HUES48 (cell line): ENCODE measurements around the gene NOP9.

Experiments used
- H3K27ac ChIP-seq: one replicate; pipeline ENCODE4 v1.7.0; 2013; ENCODE audit warnings: low read depth, low read length, inconsistent platforms
- H3K27me3 ChIP-seq: 2 replicates; pipeline ENCODE4 v1.6.1; 2013; ENCODE audit warnings: mild to moderate bottlenecking, low read length; ENCODE audit not compliant: control insufficient read depth, insufficient read depth
- H3K36me3 ChIP-seq: 2 replicates; pipeline ENCODE4 v1.6.1; 2013; ENCODE audit warnings: low read length; ENCODE audit not compliant: control insufficient read depth, insufficient read depth
- H3K4me1 ChIP-seq: 2 replicates; pipeline ENCODE4 v1.6.1; 2013; ENCODE audit warnings: mild to moderate bottlenecking, low read length; ENCODE audit not compliant: control insufficient read depth, insufficient read depth
- H3K4me3 ChIP-seq: 2 replicates; pipeline ENCODE4 v1.5.1; 2013; ENCODE audit warnings: mild to moderate bottlenecking, low read depth, low read length
- H3K9ac ChIP-seq: 2 replicates; pipeline ENCODE4 v1.6.1; 2013; ENCODE audit warnings: mild to moderate bottlenecking, low read depth, low read length, moderate library complexity
- H3K9me3 ChIP-seq: 2 replicates; pipeline ENCODE4 v1.6.1; 2013; ENCODE audit warnings: low read length; ENCODE audit not compliant: control insufficient read depth, insufficient read depth

Gene NOP9, protein sequence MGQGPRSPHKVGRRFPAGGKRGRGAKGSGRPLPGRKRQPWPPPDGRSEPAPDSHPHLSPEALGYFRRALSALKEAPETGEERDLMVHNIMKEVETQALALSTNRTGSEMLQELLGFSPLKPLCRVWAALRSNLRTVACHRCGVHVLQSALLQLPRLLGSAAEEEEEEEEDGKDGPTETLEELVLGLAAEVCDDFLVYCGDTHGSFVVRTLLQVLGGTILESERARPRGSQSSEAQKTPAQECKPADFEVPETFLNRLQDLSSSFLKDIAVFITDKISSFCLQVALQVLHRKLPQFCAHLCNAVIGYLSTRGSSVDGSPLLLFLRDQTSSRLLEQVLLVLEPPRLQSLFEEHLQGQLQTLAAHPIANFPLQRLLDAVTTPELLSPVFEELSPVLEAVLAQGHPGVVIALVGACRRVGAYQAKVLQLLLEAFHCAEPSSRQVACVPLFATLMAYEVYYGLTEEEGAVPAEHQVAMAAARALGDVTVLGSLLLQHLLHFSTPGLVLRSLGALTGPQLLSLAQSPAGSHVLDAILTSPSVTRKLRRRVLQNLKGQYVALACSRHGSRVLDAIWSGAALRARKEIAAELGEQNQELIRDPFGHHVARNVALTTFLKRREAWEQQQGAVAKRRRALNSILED

DNA sequence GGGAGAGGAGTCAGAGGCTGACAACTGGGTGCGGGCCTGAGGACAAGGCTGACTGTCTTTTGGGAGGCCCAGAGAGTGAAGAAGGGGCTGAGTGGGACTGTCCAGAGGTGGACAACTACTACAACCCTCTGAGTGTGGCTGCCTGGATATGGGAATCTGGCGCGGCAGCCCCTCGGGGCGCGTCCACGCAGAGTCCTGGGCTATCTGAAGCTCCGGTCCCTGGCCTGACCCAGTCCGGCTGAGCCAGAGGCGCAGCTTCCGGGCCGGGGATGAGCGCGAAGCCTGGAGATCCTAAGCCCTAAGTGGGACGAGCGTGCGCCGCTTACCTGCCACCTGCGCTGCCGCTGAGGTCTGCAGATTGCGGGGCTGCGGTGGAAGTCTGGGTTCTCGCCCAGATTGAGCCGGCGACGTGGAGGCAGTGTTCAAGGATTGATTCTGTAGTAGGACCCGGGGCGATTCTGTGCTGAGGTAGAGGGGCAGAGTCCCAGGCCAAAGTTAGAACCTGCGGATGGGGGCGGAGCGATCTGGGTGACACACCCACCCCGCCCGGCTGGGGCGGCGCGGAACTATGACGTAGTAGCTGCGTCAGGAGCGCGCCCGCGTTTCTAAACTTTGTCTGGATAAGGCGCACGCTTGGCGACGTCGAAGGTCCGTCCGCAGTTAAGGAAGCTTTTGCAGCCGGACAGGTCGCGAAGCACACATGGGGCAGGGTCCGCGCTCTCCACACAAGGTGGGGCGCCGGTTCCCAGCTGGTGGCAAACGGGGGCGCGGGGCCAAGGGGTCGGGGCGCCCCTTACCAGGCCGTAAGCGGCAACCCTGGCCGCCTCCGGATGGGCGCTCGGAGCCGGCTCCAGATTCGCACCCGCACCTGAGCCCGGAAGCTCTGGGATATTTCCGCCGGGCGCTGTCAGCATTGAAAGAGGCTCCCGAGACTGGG, at the start of gene NOP9, which contains the start of gene DHRS1:
Gene NOP9 (plus strand): TSS at position 596 of the 937 bp plus-strand sequence. CDS start 105 bp downstream, at position 701.
Gene DHRS1 (minus strand): TSS at position 526 of the 937 bp plus-strand sequence. CDS start 674 bp downstream, outside the sequence.
- H3K27me3 ChIP-seq: no peaks in the 10 kb centered on the region
- peak within 1 kb of the TSS; percentile 92 for H3K4me3 ChIP-seq
- H3K36me3 ChIP-seq: peaks cover 48% of the 10 kb centered on the region
- no peaks in the 10 kb centered on the region for H3K9me3 ChIP-seq
- peaks cover 10% of the 10 kb centered on the region; the same call in 1 of the 2 replicates for H3K4me1 ChIP-seq
- peak within 1 kb of the TSS; percentile 79 for H3K27ac ChIP-seq
- H3K9ac ChIP-seq: peak within 1 kb of the TSS; percentile 70; the same call in 1 of the 2 replicates

DNA sequence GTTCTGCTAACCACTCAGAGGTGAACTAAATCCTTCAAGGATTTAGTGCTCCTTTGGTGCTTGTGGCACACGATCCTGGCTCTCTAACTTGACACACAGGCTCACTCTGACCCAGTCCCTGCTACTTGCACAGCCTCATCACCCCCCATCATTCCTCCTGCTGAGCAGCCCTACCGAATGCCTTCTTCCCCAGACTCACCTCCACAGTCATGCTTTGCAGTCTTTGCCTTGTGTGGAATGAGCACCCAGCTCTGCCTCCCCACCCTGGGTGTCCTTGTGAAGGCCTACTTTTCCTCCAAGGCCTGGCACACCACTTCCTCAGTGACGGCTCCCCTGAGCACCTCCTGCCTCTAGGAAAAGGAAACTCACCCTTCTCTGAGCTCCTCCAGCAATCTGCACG, 49.3 kb upstream of the NOP9 start:
- Histone ChIP-seq H3K27me3 (no peaks in the 10 kb centered on the region), H3K9ac (no peak overlapping the region), H3K36me3 (no peaks in the 10 kb centered on the region), H3K4me1 (no peaks in the 10 kb centered on the region), H3K9me3 (no peaks in the 10 kb centered on the region), H3K4me3 (no peak overlapping the region), H3K27ac (no peak overlapping the region)

GRCh38 chr14:24251880-24252288, 47.8 kb upstream of the NOP9 start:
- Histone ChIP-seq H3K27ac (no peak overlapping the region), H3K4me3 (no peak overlapping the region), H3K9ac (no peak overlapping the region), H3K27me3 (no peaks in the 10 kb centered on the region), H3K9me3 (no peaks in the 10 kb centered on the region), H3K36me3 (no peaks in the 10 kb centered on the region), H3K4me1 (no peaks in the 10 kb centered on the region)

DNA sequence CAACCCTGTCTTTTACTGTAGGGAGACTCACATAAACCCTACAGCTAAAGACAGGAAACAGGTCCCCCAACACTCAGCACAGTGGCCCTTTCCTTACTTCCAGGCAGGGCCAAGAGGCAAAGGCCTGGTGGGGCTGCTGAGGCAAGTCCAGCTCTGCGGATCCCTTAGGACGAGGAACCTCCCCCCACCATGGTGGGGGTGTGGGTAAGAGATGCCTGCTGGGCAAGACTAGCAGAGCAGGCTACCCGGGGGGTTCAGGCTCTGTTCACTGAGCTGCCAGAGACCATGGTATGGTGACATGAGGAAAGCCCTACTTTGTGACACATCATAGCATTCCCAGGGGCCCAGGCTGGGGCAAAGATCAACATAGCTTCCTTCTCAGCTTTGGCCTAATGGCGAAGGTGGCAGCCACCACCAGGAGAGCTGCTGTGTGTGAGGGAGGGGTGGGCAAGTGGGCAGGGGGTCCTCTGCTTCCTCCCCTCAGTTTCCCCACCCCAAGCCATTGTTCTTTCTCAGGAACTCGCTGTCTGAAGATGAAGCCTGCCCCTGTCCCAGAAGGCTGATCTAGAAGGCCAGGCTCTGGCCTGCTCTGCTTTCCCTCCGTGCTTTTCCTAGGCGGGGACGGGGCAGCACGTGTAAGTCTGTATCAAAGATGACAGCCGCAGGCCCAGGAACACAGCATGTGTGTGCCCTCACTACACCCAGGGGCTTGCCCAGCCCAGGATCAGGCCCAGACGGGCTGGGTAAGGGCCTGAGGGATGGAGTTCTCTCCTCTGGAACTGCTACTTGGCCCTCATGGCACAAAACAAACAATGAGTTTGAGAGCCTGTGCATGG, 47.1 kb upstream of the NOP9 start:
- H3K9ac ChIP-seq: no peak overlapping the region
- H3K4me3 ChIP-seq: no peak overlapping the region
- no peaks in the 10 kb centered on the region for H3K27me3 ChIP-seq
- no peaks in the 10 kb centered on the region for H3K36me3 ChIP-seq
- H3K9me3 ChIP-seq: no peaks in the 10 kb centered on the region
- H3K27ac ChIP-seq: no peak overlapping the region
- H3K4me1 ChIP-seq: no peaks in the 10 kb centered on the region

GRCh38 chr14:24253936-24254335, 45.7 kb upstream of the NOP9 start:
- Histone ChIP-seq H3K27me3 (no peaks in the 10 kb centered on the region), H3K9ac (no peak overlapping the region), H3K27ac (no peak overlapping the region)

GRCh38 chr14:24254630-24255392, 44.8 kb upstream of the NOP9 start:
- Histone ChIP-seq H3K9ac (no peak overlapping the region; the same call in 1 of the 2 replicates), H3K27ac (no peak overlapping the region), H3K9me3 (no peaks in the 10 kb centered on the region), H3K27me3 (no peaks in the 10 kb centered on the region), H3K36me3 (no peaks in the 10 kb centered on the region), H3K4me3 (no peak overlapping the region), H3K4me1 (no peaks in the 10 kb centered on the region)

More at GRCh38 chr14:24253936-24254335, 45.7 kb upstream of the NOP9 start:
- H3K36me3 ChIP-seq: no peaks in the 10 kb centered on the region
- H3K9me3 ChIP-seq: no peaks in the 10 kb centered on the region
- H3K4me1 ChIP-seq: no peaks in the 10 kb centered on the region
- H3K4me3 ChIP-seq: no peak overlapping the region

DNA sequence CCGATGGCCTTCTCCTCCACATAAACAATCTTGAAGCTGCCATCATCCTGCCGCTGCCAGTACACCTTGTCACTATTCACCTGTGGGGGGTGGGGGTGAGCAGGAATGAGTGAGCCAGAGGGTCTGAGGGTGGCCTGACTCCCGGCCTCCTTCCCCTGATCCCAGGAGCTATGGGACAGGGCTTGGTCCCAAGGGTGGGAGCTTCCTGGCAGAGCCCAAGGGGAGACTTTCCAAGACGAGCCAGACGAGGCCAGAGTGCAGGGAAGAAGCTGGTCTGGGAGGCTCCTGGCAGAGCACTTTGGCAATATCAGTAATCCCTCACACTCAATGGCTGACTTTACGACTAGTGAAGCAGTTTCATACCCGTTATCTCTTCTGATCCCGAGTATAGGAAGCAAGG, 44.2 kb upstream of the NOP9 start:
- Histone ChIP-seq H3K9ac (no peak overlapping the region), H3K4me1 (no peaks in the 10 kb centered on the region)

GRCh38 chr14:24255931-24256711, 43.5 kb upstream of the NOP9 start:
- Histone ChIP-seq H3K27me3 (no peaks in the 10 kb centered on the region), H3K27ac (no peak overlapping the region), H3K4me3 (no peak overlapping the region), H3K9me3 (no peaks in the 10 kb centered on the region), H3K36me3 (no peaks in the 10 kb centered on the region), H3K9ac (no peak overlapping the region), H3K4me1 (no peaks in the 10 kb centered on the region)

More for the DNA sequence above, 44.2 kb upstream of the NOP9 start:
- Histone ChIP-seq H3K4me3 (no peak overlapping the region), H3K9me3 (no peaks in the 10 kb centered on the region), H3K36me3 (no peaks in the 10 kb centered on the region), H3K27me3 (no peaks in the 10 kb centered on the region), H3K27ac (no peak overlapping the region)

GRCh38 chr14:24256960-24257359, 42.7 kb upstream of the NOP9 start:
- Histone ChIP-seq H3K9ac (no peak overlapping the region), H3K4me1 (no peaks in the 10 kb centered on the region), H3K9me3 (no peaks in the 10 kb centered on the region), H3K4me3 (no peak overlapping the region), H3K36me3 (no peaks in the 10 kb centered on the region), H3K27ac (no peak overlapping the region), H3K27me3 (no peaks in the 10 kb centered on the region)
